Measurements from ENCODE around the gene RHCE. TPM values are rescaled to one million over a fixed set of nuclear protein-coding genes. Genes with fewer than 3 reads are reported as not detected.
"Not testable (repeated sequence)": the region's sequence is repeated elsewhere in the genome, so short reads cannot be mapped to it uniquely, and the experiment has no call there.

RHCE gene
- total RNA-seq, 1 donor from 2014 or later: not detected

- no peak for DNase-seq (ENCODE audit: low read depth)
- no peak for TF ChIP-seq CTCF (conservative IDR thresholded peaks at IDR 0.05; ENCODE audit: low read depth, low read length)
- no peak overlapping the region for H3K4me3 ChIP-seq (ENCODE audit: low read depth, low read length)
These were observed 7.1 kb upstream of the RHCE start for GRCh38 chr1:25427696-25428095.

DNA sequence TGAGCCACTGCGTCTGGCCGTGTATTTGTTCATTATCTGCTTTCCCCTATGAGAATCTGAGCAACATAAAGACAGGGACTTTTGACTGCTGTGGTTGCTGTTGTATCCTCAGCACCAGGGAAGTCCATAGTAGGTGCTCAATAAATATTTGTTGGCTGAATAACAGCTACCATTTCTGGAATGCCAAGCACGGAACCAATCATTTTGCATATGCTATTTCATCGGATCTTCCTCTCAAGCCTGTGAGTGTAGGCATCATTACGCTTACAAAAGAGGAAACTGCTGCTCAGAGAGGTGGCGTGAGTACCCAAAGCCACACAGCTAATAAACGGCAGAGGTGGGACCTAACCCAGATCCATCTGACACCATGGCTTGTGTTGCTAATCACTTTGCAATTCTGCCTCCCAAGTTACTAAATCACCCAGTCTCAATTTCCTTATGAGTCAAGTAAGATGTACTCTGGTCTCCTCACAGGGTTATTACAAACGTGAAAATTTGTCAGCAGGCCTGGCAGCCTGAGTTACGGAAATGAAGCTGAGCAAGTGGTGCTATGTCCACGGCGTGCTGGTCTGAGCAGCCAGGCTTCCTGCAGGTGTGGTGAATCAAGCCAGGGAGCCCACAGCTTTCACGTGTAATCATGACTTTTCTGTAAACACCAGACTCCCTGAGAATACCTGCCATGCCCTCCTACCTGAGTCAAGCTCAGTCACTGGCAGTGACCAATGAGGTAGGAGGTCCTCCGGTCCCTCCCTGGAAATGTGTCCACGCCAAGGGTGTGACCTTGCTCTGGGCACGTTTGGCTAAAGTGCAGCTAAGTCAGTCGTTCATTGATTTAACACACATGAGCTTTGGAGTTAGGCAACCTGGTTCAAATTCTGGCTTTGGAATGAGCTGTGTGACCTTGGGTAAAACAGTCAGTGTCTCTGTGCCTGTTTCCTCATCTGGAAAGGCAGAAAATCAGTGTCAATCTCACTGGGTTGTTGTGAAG lies 4.8 kb upstream of the RHCE start:
- TF ChIP-seq CTCF (conservative IDR thresholded peaks at IDR 0.05; ENCODE audit: low read depth, low read length): no peak
- no peak overlapping the region for H3K4me3 ChIP-seq (ENCODE audit: low read depth, low read length)
- DNase-seq (ENCODE audit: low read depth): no peak

DNA sequence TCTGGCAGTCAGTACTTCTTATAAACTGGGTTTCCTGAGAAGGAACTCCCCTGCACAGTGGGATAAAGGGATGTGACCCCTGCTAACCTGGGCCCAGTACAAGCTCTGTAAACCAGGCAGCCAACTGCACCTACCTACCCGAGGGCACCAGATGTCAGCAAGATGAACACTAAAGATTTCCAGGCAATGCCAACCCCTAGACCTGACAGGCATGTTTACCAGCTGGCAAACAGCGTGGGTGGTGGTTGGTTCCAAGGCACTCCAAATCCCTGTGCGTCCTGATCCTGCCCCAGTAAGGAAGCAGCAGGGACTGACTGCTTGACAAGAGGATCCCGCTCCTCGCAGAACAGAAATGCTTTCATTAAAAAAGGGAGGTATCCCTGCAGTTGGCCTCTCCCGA lies 2.6 kb upstream of the RHCE start:
- not testable (repeated sequence) for H3K4me3 ChIP-seq (ENCODE audit: low read depth, low read length); DNase-seq (ENCODE audit: low read depth)

GRCh38 chr1:25419339-25419738 lies 1.3 kb downstream of the RHCE start:
- not testable (repeated sequence) for H3K4me3 ChIP-seq (ENCODE audit: low read depth, low read length)

DNA sequence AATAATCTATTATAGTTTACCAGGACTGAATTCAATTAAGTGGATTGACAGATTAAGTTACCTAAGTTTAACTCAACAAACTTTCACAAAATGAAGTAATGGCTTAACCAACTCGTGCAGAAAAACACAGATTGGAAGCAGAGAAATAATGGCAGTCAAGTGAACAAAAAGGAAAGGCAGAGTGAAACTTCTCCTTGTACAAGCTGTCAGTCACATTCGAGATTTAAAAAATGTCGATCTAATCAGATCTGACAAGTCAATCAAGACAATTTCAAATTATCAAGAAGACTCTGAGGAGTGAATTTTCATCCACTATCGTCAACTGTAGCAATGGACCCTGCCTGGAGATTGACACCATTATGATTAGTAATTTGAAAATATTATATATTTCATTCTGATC lies 3.3 kb downstream of the RHCE start:
- H3K4me3 ChIP-seq (ENCODE audit: low read depth, low read length); DNase-seq (ENCODE audit: low read depth): not testable (repeated sequence)

More at GRCh38 chr1:25419339-25419738, 1.3 kb downstream of the RHCE start:
- not testable (repeated sequence) for DNase-seq (ENCODE audit: low read depth)

GRCh38 chr1:25414578-25414977 lies 6.0 kb downstream of the RHCE start:
- not testable (repeated sequence) for H3K4me3 ChIP-seq (ENCODE audit: low read depth, low read length); DNase-seq (ENCODE audit: low read depth)

- not testable (repeated sequence) for H3K4me3 ChIP-seq (ENCODE audit: low read depth, low read length)
These were observed 6.5 kb downstream of the RHCE start for GRCh38 chr1:25414157-25414556.

DNA sequence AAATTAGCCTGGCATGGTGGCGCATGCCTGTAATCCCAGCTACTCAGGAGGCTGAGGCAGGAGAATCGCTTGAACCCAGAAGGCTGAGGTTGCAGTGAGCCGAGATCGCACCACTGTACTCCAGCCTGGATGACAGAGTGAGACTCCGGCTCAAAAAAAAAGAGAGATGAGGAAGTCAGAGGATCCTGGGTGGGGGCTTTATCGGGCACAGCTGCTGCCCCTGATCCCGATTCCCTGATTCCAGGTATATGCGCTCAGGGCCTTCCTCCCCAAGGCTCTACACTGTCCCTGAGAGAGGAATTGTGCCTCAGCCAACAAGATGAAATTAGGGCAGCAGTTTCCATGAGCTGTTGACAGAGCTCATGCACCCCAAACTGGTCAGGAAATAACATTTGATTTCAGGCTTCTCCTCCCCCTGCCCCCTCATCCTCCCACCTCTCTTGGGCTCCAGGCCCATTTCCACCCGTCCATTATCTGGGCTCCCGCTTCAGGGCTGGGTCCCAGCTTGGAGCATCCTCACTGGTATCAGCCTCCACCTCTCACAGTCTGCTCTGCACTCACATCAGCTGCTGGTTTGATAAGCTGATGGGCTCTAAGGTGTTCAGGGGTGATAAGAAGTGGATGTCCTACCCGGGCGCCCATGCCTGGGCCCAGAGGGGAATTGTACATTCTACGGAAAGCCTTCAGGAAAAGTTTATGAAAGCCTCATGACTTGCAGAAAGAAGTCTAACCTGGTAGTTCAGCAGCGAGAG lies 7.6 kb downstream of the RHCE start:
- not testable (repeated sequence) for DNase-seq (ENCODE audit: low read depth)

More at GRCh38 chr1:25414157-25414556, 6.5 kb downstream of the RHCE start:
- DNase-seq (ENCODE audit: low read depth): not testable (repeated sequence)

GRCh38 chr1:25409641-25410427 lies 10.8 kb downstream of the RHCE start:
- not testable (repeated sequence) for H3K4me3 ChIP-seq (ENCODE audit: low read depth, low read length); DNase-seq (ENCODE audit: low read depth)

More for the DNA sequence above, 7.6 kb downstream of the RHCE start:
- not testable (repeated sequence) for H3K4me3 ChIP-seq (ENCODE audit: low read depth, low read length)

GRCh38 chr1:25405731-25406305 lies 14.8 kb downstream of the RHCE start:
- not testable (repeated sequence) for H3K4me3 ChIP-seq (ENCODE audit: low read depth, low read length); DNase-seq (ENCODE audit: low read depth)
